Tibial artery (tissue), 4 donors: Measurements from ENCODE around the gene ABTB2.
A peak's percentile ranks its signal among the peaks of the same experiment; 100 is the strongest.

ENCODE experiments used
- DNase-seq, 2 donors: peaks; one replicate each; pipeline ENCODE4 v3.0.0-alpha.2; 2019
- H3K27ac ChIP-seq, 2 donors: fragments of 200-600 bp; sonication (generic) in 1 of 2; 1 replicate in 1 of 2; 2 replicates in 1 of 2; pipeline ENCODE4 v1.5.1; 2018 to 2019; ENCODE audit warnings: mild to moderate bottlenecking in 1 of 2
- H3K27me3 ChIP-seq, 2 donors: fragments of 200-600 bp; sonication (generic) in 1 of 2; one replicate each; pipeline versions ENCODE4 v1.5.1 to v1.6.0; 2016 to 2019
- H3K36me3 ChIP-seq, 3 donors: fragments of 200-600 bp; sonication (generic) in 2 of 3; one replicate each; pipeline ENCODE4 v1.5.1; 2016 to 2019; ENCODE audit warnings: mild to moderate bottlenecking in 2 of 3
- H3K4me1 ChIP-seq, 4 donors: fragments of 200-600 bp; sonication (generic) in 2 of 4; 1 replicate in 3 of 4; 2 replicates in 1 of 4; pipeline ENCODE4 v1.5.1; 2016 to 2019
- H3K4me3 ChIP-seq, 2 donors: fragments of 200-600 bp; sonication (generic) in 1 of 2; 1 replicate in 1 of 2; 2 replicates in 1 of 2; pipeline ENCODE4 v1.5.1; 2018 to 2019; ENCODE audit warnings: mild to moderate bottlenecking in 2 of 2
- H3K9me3 ChIP-seq, 3 donors: fragments of 200-600 bp; sonication (generic) in 1 of 3; one replicate each; pipeline ENCODE4 v1.5.1; 2016 to 2019
- CTCF ChIP-seq, 2 experiments: fragments of 200-600 bp in 1 of 2; fragments of 450-650 bp in 1 of 2; IDR thresholded peaks; one replicate each; pipeline ENCODE4 v1.5.1; 2017 to 2019; ENCODE audit warnings: antibody characterized with exemption in 2 of 2, mild to moderate bottlenecking in 1 of 2, moderate library complexity in 1 of 2
- intact Hi-C: fragments of 100-400 bp; cut with DNase I; formaldehyde crosslinking; loops from one replicate; pipeline ENCODE4 v1.15.0; 2023; ENCODE audit warnings: low total_unique reads

Gene ABTB2

GRCh38 chr11:34360046-34360445 lies 2.2 kb upstream of the ABTB2 start:
- Histone ChIP-seq H3K9me3 (no peaks in the 10 kb centered on the region), H3K4me3 (no peak overlapping the region), H3K27ac (no peak overlapping the region), H3K27me3 (peaks cover 0 to 2% of the 10 kb centered on the region in 2 donors), H3K4me1 (peaks cover 0 to 27% (median 22%) of the 10 kb centered on the region in 4 donors), H3K36me3 (no peaks in the 10 kb centered on the region)
- TF ChIP-seq CTCF (IDR thresholded peaks at IDR 0.05) = no peak
- no peak for DNase-seq
- intact Hi-C loops = no loop called here

- peaks cover 0 to 2% of the 10 kb centered on the region in 2 donors for H3K27me3 ChIP-seq
- H3K4me3 ChIP-seq = peak overlapping the region in 1 of 2 donors; percentile 85
- no peak for DNase-seq
- no peaks in the 10 kb centered on the region for H3K9me3 ChIP-seq
- H3K36me3 ChIP-seq = no peaks in the 10 kb centered on the region
- peak overlapping the region in 1 of 2 donors; percentile 76 for H3K27ac ChIP-seq
- peak in 1 of 2 experiments; percentile 10 for TF ChIP-seq CTCF (IDR thresholded peaks at IDR 0.05)
- intact Hi-C loops = loop anchor here (2.0 to 10.0 kb wide), 3 partner anchors 92 to 305 kb away; partner anchors contain the start of gene CAPRIN1
- peaks cover 0 to 29% (median 24%) of the 10 kb centered on the region in 4 donors for H3K4me1 ChIP-seq
These were observed 1.7 kb upstream of the ABTB2 start for GRCh38 chr11:34359548-34359891.

- no peaks in the 10 kb centered on the region for H3K36me3 ChIP-seq
- peak; percentile 70 to 96 for TF ChIP-seq CTCF (IDR thresholded peaks at IDR 0.05)
- intact Hi-C loops = loop anchor here (2.0 to 10.0 kb wide), 3 partner anchors 92 to 304 kb away; partner anchors contain the start of gene CAPRIN1
- no peaks in the 10 kb centered on the region for H3K9me3 ChIP-seq
- peak overlapping the region; percentile 68 to 85 for H3K4me3 ChIP-seq
- peaks cover 0 to 2% of the 10 kb centered on the region in 2 donors for H3K27me3 ChIP-seq
- peak; percentile 83 to 93 for DNase-seq
- H3K4me1 ChIP-seq = peaks cover 0 to 35% (median 25%) of the 10 kb centered on the region in 4 donors
- peak overlapping the region; percentile 76 to 84 for H3K27ac ChIP-seq
These were observed 1.1 kb upstream of the ABTB2 start for GRCh38 chr11:34358728-34359547.

- Histone ChIP-seq H3K9me3 (no peaks in the 10 kb centered on the region), H3K27ac (peak overlapping the region; percentile 76 to 84), H3K4me3 (peak overlapping the region; percentile 68 to 85), H3K36me3 (no peaks in the 10 kb centered on the region), H3K27me3 (no peaks in the 10 kb centered on the region), H3K4me1 (peaks cover 0 to 37% (median 25%) of the 10 kb centered on the region in 4 donors)
- intact Hi-C loops = loop anchor here (2.0 to 10.0 kb wide), 3 partner anchors 91 to 303 kb away; partner anchors contain the start of gene CAPRIN1
- no peak for TF ChIP-seq CTCF (IDR thresholded peaks at IDR 0.05)
- DNase-seq = peak; percentile 54 to 83
These were observed 483 bp upstream of the ABTB2 start for GRCh38 chr11:34358258-34358727.

GRCh38 chr11:34356913-34357700 lies 703 bp downstream of the ABTB2 start:
- Histone ChIP-seq H3K9me3 (no peaks in the 10 kb centered on the region), H3K36me3 (no peaks in the 10 kb centered on the region), H3K4me3 (peak overlapping the region; percentile 68 to 85), H3K27me3 (no peaks in the 10 kb centered on the region), H3K27ac (peak overlapping the region; percentile 84 to 89), H3K4me1 (peaks cover 0 to 37% (median 25%) of the 10 kb centered on the region in 4 donors)
- no peak for TF ChIP-seq CTCF (IDR thresholded peaks at IDR 0.05)
- DNase-seq = peak; percentile 57 to 81
- intact Hi-C loops = loop anchor here (5.0 to 10.0 kb wide), 2 partner anchors 90 to 302 kb away; partner anchors contain the start of gene CAPRIN1
